PC-9 (cell line): ENCODE measurements around the gene TAS1R3. TPM values are rescaled to one million over a fixed set of nuclear protein-coding genes. Genes with fewer than 3 reads are reported as not detected.
A peak's percentile ranks its signal among the peaks of the same experiment; 100 is the strongest.

Experiments
- BruUV-seq: library from RNA; stranded (reverse); fragments of 400-500 nt; replicated peaks from 2 replicates; lab custom pipeline; 2021; lab: Mats Ljungman, UMichigan
- CTCF ChIA-PET: fragments of 300-600 bp; sonication (Branson Sonifier 250); formaldehyde crosslinking; loops from one replicate; lab custom pipeline; 2022; ENCODE audit warnings: antibody characterized with exemption; lab: Charles Lee
- POLR2A ChIA-PET: fragments of 300-600 bp; sonication (Branson Sonifier 250); formaldehyde crosslinking; loops from one replicate; lab custom pipeline; 2022; ENCODE audit warnings: antibody characterized with exemption; ENCODE audit not compliant: unreplicated experiment; lab: Charles Lee
- DNase-seq, 2 experiments: peaks; one replicate each; pipeline versions ENCODE4 v3.0.0 to v3.0.0-alpha.2; 2015 to 2022; ENCODE audit warnings: mixed read lengths in 1 of 2
- H2AFZ ChIP-seq: fragments of 200-600 bp; sonication (generic); 2 replicates; pipeline ENCODE4 v1.8.1; 2017; ENCODE audit warnings: antibody characterized with exemption
- H3F3A ChIP-seq: fragments of 200-600 bp; sonication (generic); 2 replicates; pipeline ENCODE4 v1.8.1; 2017; ENCODE audit warnings: antibody characterized with exemption, mild to moderate bottlenecking, low read depth; ENCODE audit not compliant: insufficient read depth
- H3K27ac ChIP-seq: fragments of 200-600 bp; sonication (generic); 2 replicates; pipeline ENCODE4 v1.6.1; 2016; ENCODE audit warnings: mixed run types
- H3K27me3 ChIP-seq: fragments of 200-600 bp; sonication (generic); 2 replicates; pipeline ENCODE4 v1.6.1; 2016; ENCODE audit warnings: low read depth, mixed run types; ENCODE audit not compliant: insufficient read depth
- H3K36me3 ChIP-seq: fragments of 200-600 bp; sonication (generic); 2 replicates; pipeline ENCODE4 v1.6.1; 2016; ENCODE audit warnings: low read depth, mixed run types
- H3K4me1 ChIP-seq: fragments of 200-600 bp; sonication (generic); replicated peaks from 2 replicates; pipeline ENCODE4 v1.6.1; 2016; ENCODE audit warnings: mixed run types; ENCODE audit not compliant: insufficient read depth
- H3K4me2 ChIP-seq: fragments of 200-600 bp; sonication (generic); 2 replicates; pipeline ENCODE4 v1.6.1; 2017; ENCODE audit warnings: mixed run types
- H3K4me3 ChIP-seq: fragments of 200-600 bp; sonication (generic); 2 replicates; pipeline ENCODE4 v1.6.1; 2016; ENCODE audit warnings: mixed run types
- H3K79me2 ChIP-seq: fragments of 200-600 bp; sonication (generic); 2 replicates; pipeline ENCODE4 v1.6.1; 2017; ENCODE audit warnings: low read depth, mixed run types
- H3K9me2 ChIP-seq: fragments of 200-600 bp; sonication (generic); 2 replicates; pipeline ENCODE4 v1.8.1; 2017; ENCODE audit warnings: mild to moderate bottlenecking; ENCODE audit not compliant: insufficient read depth
- H3K9me3 ChIP-seq: fragments of 200-600 bp; sonication (generic); 2 replicates; pipeline ENCODE4 v1.8.1; 2016; ENCODE audit warnings: low read depth; ENCODE audit not compliant: insufficient read depth
- H4K20me1 ChIP-seq: fragments of 200-600 bp; sonication (generic); 2 replicates; pipeline ENCODE4 v1.8.1; 2017; ENCODE audit not compliant: insufficient read depth
- CTCF ChIP-seq: fragments of 200-600 bp; sonication (generic); conservative IDR thresholded peaks from 2 replicates; pipeline ENCODE4 v1.6.1; 2017; ENCODE audit warnings: mixed run types, antibody characterized with exemption, mild to moderate bottlenecking, moderate library complexity
- EZH2 ChIP-seq: fragments of 200-600 bp; sonication (generic); IDR thresholded peaks from 2 replicates; pipeline ENCODE4 v1.8.0; 2017; ENCODE audit warnings: antibody characterized with exemption, low read depth
- intact Hi-C: fragments of 100-400 bp; cut with micrococcal nuclease; formaldehyde crosslinking; loops from one replicate; pipeline ENCODE4 v1.10.0; 2022; ENCODE audit not compliant: unreplicated experiment
- total RNA-seq: library from RNA; stranded (reverse); gene quantifications from 2 replicates; pipeline ENCODE4 v1.2.3, GENCODE V29; 2021

The TAS1R3 gene
- total RNA-seq, 1 experiment from 2014 or later = 0.57 TPM

GRCh38 chr1:1290238-1290731, 40.8 kb upstream of the TAS1R3 start:
- no TSS peak for BruUV-seq
- Histone ChIP-seq H3K4me3 (no peak overlapping the region), H3K9me2 (no peaks in the 10 kb centered on the region), H3K27me3 (no peaks in the 10 kb centered on the region), H3F3A (no peaks in the 10 kb centered on the region; the same call in 1 of the 2 replicates), H3K79me2 (no peaks in the 10 kb centered on the region), H2AFZ (no peak overlapping the region), H3K27ac (no peak overlapping the region), H3K36me3 (no peaks in the 10 kb centered on the region), H4K20me1 (no peaks in the 10 kb centered on the region), H3K9me3 (no peaks in the 10 kb centered on the region), H3K4me1 (peaks cover 16% of the 10 kb centered on the region), H3K4me2 (peak overlapping the region; percentile 65; the same call in 1 of the 2 replicates)
- no peak for TF ChIP-seq EZH2
- TF ChIP-seq CTCF = peak; percentile 80
- POLR2A ChIA-PET = interaction anchor here (0.6 kb wide), 1 partner anchor 15 kb away, joined by 3 read pairs; no protein-coding TSS in a partner anchor
- CTCF ChIA-PET = interaction anchor here (0.6 to 0.7 kb wide), 3 partner anchors 9 to 221 kb away, joined by 3 to 4 read pairs (median 3); partner anchors contain the start of gene RNF223
- intact Hi-C loops = loop anchor here (2.0 to 5.0 kb wide), 2 partner anchors 167 to 308 kb away; partner anchors contain the start of gene PERM1
- peak; percentile 56 to 78 for DNase-seq

- Histone ChIP-seq H3K4me1 (peaks cover 16% of the 10 kb centered on the region), H3K4me3 (no peak overlapping the region), H2AFZ (no peak overlapping the region), H3K27me3 (no peaks in the 10 kb centered on the region), H3K9me3 (no peaks in the 10 kb centered on the region), H3F3A (no peaks in the 10 kb centered on the region), H4K20me1 (no peaks in the 10 kb centered on the region), H3K9me2 (no peaks in the 10 kb centered on the region), H3K4me2 (peak overlapping the region; percentile 65), H3K36me3 (no peaks in the 10 kb centered on the region), H3K27ac (no peak overlapping the region), H3K79me2 (no peaks in the 10 kb centered on the region)
- no peak for TF ChIP-seq EZH2
- no peak for TF ChIP-seq CTCF
- ChIA-PET CTCF (interaction anchor here (0.6 to 1.2 kb wide), 5 partner anchors 9 to 170 kb away, joined by 3 to 7 read pairs (median 4); no protein-coding TSS in a partner anchor), POLR2A (interaction anchor here (0.6 kb wide), 2 partner anchors 14 to 18 kb away, joined by 3 to 16 read pairs; no protein-coding TSS in a partner anchor)
- BruUV-seq = no TSS peak
- DNase-seq = peak in 1 of 2 experiments; percentile 64
- intact Hi-C loops = loop anchor here (2.0 to 5.0 kb wide), 2 partner anchors 168 to 309 kb away; partner anchors contain the start of gene PERM1
Observed at GRCh38 chr1:1291023-1291528, 40.0 kb upstream of the TAS1R3 start.

- Histone ChIP-seq H3K79me2 (no peaks in the 10 kb centered on the region), H3K36me3 (no peaks in the 10 kb centered on the region), H3K9me2 (no peaks in the 10 kb centered on the region), H3F3A (no peaks in the 10 kb centered on the region), H4K20me1 (no peaks in the 10 kb centered on the region), H3K27ac (no peak overlapping the region), H3K27me3 (no peaks in the 10 kb centered on the region), H2AFZ (no peak overlapping the region), H3K4me1 (peaks cover 16% of the 10 kb centered on the region), H3K4me2 (peak overlapping the region; percentile 65), H3K4me3 (no peak overlapping the region), H3K9me3 (no peaks in the 10 kb centered on the region)
- intact Hi-C loops = loop anchor here (2.0 to 5.0 kb wide), 2 partner anchors 169 to 309 kb away; partner anchors contain the start of gene PERM1
- TF ChIP-seq EZH2 (no peak), CTCF (peak; percentile 80)
- no TSS peak for BruUV-seq
- DNase-seq = peak; percentile 56 to 65
- ChIA-PET POLR2A (interaction anchor here (0.5 to 0.6 kb wide), 2 partner anchors 18 to 309 kb away, joined by 5 to 16 read pairs; no protein-coding TSS in a partner anchor), CTCF (interaction anchor here (0.6 to 1.2 kb wide), 5 partner anchors 10 to 171 kb away, joined by 3 to 7 read pairs (median 4); no protein-coding TSS in a partner anchor)
Observed at GRCh38 chr1:1291548-1292441, 39.3 kb upstream of the TAS1R3 start.
